Chondrocyte (in vitro differentiated cells): ENCODE results near the gene MAP3K6. TPM values are rescaled to one million over a fixed set of nuclear protein-coding genes. Genes with fewer than 3 reads are reported as not detected.

Experiments
- DNase-seq: peaks from one replicate; pipeline ENCODE4 v3.0.0; 2021; ENCODE audit warnings: mixed read lengths, low spot score
- H3K27ac Mint-ChIP-seq: one replicate; pipeline ENCODE4 v1.8.0; 2021; ENCODE audit warnings: mild to moderate bottlenecking, moderate library complexity, mixed read lengths; ENCODE audit not compliant: unreplicated experiment
- H3K27me3 Mint-ChIP-seq: 2 replicates; pipeline ENCODE4 v1.8.0; 2021; ENCODE audit warnings: low read depth, mixed read lengths
- H3K36me3 Mint-ChIP-seq: 2 replicates; pipeline ENCODE4 v1.8.0; 2021; ENCODE audit warnings: low read depth, mixed read lengths
- H3K4me1 Mint-ChIP-seq: 2 replicates; pipeline ENCODE4 v1.8.0; 2021; ENCODE audit warnings: low read depth, mild to moderate bottlenecking, mixed read lengths
- H3K4me3 Mint-ChIP-seq: one replicate; pipeline ENCODE4 v1.8.0; 2021; ENCODE audit warnings: mild to moderate bottlenecking, moderate library complexity, mixed read lengths; ENCODE audit not compliant: unreplicated experiment
- H3K9me3 Mint-ChIP-seq: 2 replicates; pipeline ENCODE4 v1.8.0; 2021; ENCODE audit warnings: low read depth, mixed read lengths
- CTCF ChIP-seq: fragments of 200-600 bp; sonication (generic); IDR thresholded peaks from 2 replicates; pipeline ENCODE4 v1.5.0; 2021; ENCODE audit warnings: antibody characterized with exemption, mild to moderate bottlenecking, moderate library complexity
- long read RNA-seq: library from polyadenylated mRNA; stranded (forward); transcript quantifications from one replicate; pipeline ENCODE4 v2.0.0, GENCODE V29; 2021
- total RNA-seq: library from RNA; stranded (reverse); gene quantifications from 3 replicates; pipeline ENCODE4 v1.2.1, GENCODE V29; 2021

The MAP3K6 gene
- 42.0 to 54.0 TPM (median 50.3 TPM) in 3 replicates for total RNA-seq
- long read RNA-seq, full-length matches to known transcripts, result 15 of 36 reads
- long read RNA-seq, partial matches to known transcripts, result 8 of 36 reads
- long read RNA-seq, other reads (novel, unspliced or antisense), result 13 of 36 reads

GRCh38 chr1:27366411-27367159 is at the start of gene MAP3K6:
TSS of gene MAP3K6 (minus strand) at chr1:27366961. CDS start at chr1:27366597, 364 bp downstream.
- Mint-ChIP-seq H3K9me3 (no peaks in the 10 kb centered on the region), H3K27me3 (no peaks in the 10 kb centered on the region), H3K27ac (peak within 1 kb of the TSS; percentile 99), H3K36me3 (peaks cover 16% of the 10 kb centered on the region), H3K4me3 (peak within 1 kb of the TSS; percentile 91), H3K4me1 (peaks cover 24% of the 10 kb centered on the region)
- TF ChIP-seq CTCF, result peak; percentile 74
- peak; percentile 95 for DNase-seq

GRCh38 chr1:27414091-27414490 is 47.3 kb upstream of the MAP3K6 start:
- Mint-ChIP-seq H3K4me1 (peaks cover 22% of the 10 kb centered on the region), H3K36me3 (peaks cover 37% of the 10 kb centered on the region), H3K27ac (no peak overlapping the region)

GRCh38 chr1:27413004-27413403 is 46.2 kb upstream of the MAP3K6 start:
- Mint-ChIP-seq H3K27ac (no peak overlapping the region), H3K27me3 (no peaks in the 10 kb centered on the region), H3K9me3 (no peaks in the 10 kb centered on the region), H3K4me3 (no peak overlapping the region), H3K4me1 (peaks cover 11% of the 10 kb centered on the region), H3K36me3 (peaks cover 45% of the 10 kb centered on the region)
- no peak for TF ChIP-seq CTCF
- no peak for DNase-seq

More at GRCh38 chr1:27414091-27414490, 47.3 kb upstream of the MAP3K6 start:
- no peak for TF ChIP-seq CTCF
- no peak for DNase-seq
- Mint-ChIP-seq H3K9me3 (no peaks in the 10 kb centered on the region), H3K27me3 (no peaks in the 10 kb centered on the region), H3K4me3 (no peak overlapping the region)

GRCh38 chr1:27412502-27412901 is 45.7 kb upstream of the MAP3K6 start:
- no peaks in the 10 kb centered on the region for H3K9me3 Mint-ChIP-seq
- DNase-seq, result no peak
- H3K4me3 Mint-ChIP-seq, result no peak overlapping the region
- H3K4me1 Mint-ChIP-seq, result peaks cover 6% of the 10 kb centered on the region
- H3K27me3 Mint-ChIP-seq, result no peaks in the 10 kb centered on the region
- H3K36me3 Mint-ChIP-seq, result peaks cover 48% of the 10 kb centered on the region
- no peak overlapping the region for H3K27ac Mint-ChIP-seq
- TF ChIP-seq CTCF, result no peak

- H3K4me3 Mint-ChIP-seq, result no peak overlapping the region
- peaks cover 12% of the 10 kb centered on the region for H3K4me1 Mint-ChIP-seq
- no peak for DNase-seq
- peaks cover 45% of the 10 kb centered on the region for H3K36me3 Mint-ChIP-seq
- peak overlapping the region; percentile 9 for H3K27ac Mint-ChIP-seq
- H3K9me3 Mint-ChIP-seq, result no peaks in the 10 kb centered on the region
- H3K27me3 Mint-ChIP-seq, result no peaks in the 10 kb centered on the region
- no peak for TF ChIP-seq CTCF
Measured at GRCh38 chr1:27410709-27411108, 43.9 kb upstream of the MAP3K6 start.
